HepG2 (cell line): ENCODE measurements around the gene PCBP4. TPM values are rescaled to one million over a fixed set of nuclear protein-coding genes. Genes with fewer than 3 reads are reported as not detected.

Experiments used
- CBX1 ChIP-seq: IDR thresholded peaks from one replicate; pipeline ENCODE4 v1.6.1; 2016; ENCODE audit warnings: antibody characterized with exemption, low read depth
- DMAP1 ChIP-seq: IDR thresholded peaks from 2 replicates; pipeline ENCODE4 v1.6.1; 2016
- HNF4G ChIP-seq, 2 experiments: sonication (generic) in 1 of 2; formaldehyde crosslinking in 1 of 2; IDR thresholded peaks; 2 replicates each; pipeline versions ENCODE4 v1.4.0 to v1.6.1; 2011 to 2020; ENCODE audit warnings: borderline replicate concordance in 2 of 2, low read depth in 2 of 2, mild to moderate bottlenecking in 2 of 2, low read length in 1 of 2, missing genetic modification reagents in 1 of 2, moderate library complexity in 1 of 2
- RCOR2 ChIP-seq: IDR thresholded peaks from 2 replicates; pipeline ENCODE4 v1.6.1; 2016; ENCODE audit warnings: missing biosample characterization, missing genetic modification reagents
- TAF15 ChIP-seq: fragments of 200-400 bp; formaldehyde crosslinking; IDR thresholded peaks from one replicate; pipeline ENCODE4 v1.6.1; 2018; ENCODE audit warnings: mild to moderate bottlenecking, low read depth, low read length; ENCODE audit not compliant: poor library complexity, severe bottlenecking
- WIZ ChIP-seq: sonication (generic); formaldehyde crosslinking; IDR thresholded peaks from 2 replicates; pipeline ENCODE4 v1.5.1; 2020; ENCODE audit warnings: mild to moderate bottlenecking, missing genetic modification reagents
- ZNF746 ChIP-seq: sonication (generic); formaldehyde crosslinking; IDR thresholded peaks from 2 replicates; pipeline ENCODE4 v1.8.0; 2022; ENCODE audit warnings: mild to moderate bottlenecking, missing genetic modification reagents
- ZNF775 ChIP-seq: sonication (generic); formaldehyde crosslinking; IDR thresholded peaks from 2 replicates; pipeline ENCODE4 v1.4.0; 2020; ENCODE audit warnings: missing genetic modification reagents, mild to moderate bottlenecking, moderate library complexity, borderline replicate concordance
- ZNF839 ChIP-seq: sonication (generic); formaldehyde crosslinking; IDR thresholded peaks from 2 replicates; pipeline ENCODE4 v1.4.0; 2020; ENCODE audit warnings: missing genetic modification reagents, mild to moderate bottlenecking, borderline replicate concordance
- polyA plus RNA-seq, 8 experiments: library from polyadenylated mRNA; depleted of rRNA in 3 of 8; stranded (reverse) in 7 of 8; unstranded in 1 of 8; fragments of >200 nt; fragmentation: Illumina TruSeq in 4 of 8; extraction: Trizol in 4 of 8; gene quantifications; 2 replicates each; pipeline versions ENCODE4 v1.2.1 to v1.2.3, GENCODE V29; 2011 to 2016; ENCODE audit warnings: low read depth in 4 of 8, missing spikeins in 1 of 8, mixed read lengths in 1 of 8; ENCODE audit not compliant: insufficient read depth in 1 of 8
- total RNA-seq, 5 experiments: library from RNA; depleted of rRNA; stranded (reverse); fragments of >200 nt; fragmentation: Illumina TruSeq; extraction: Trizol; gene quantifications; 2 replicates each; pipeline ENCODE4 v1.2.3, GENCODE V29; 2016; ENCODE audit warnings: low read depth in 1 of 5
- TF ChIP-seq, protein P1 (sequence below): sonication (generic); formaldehyde crosslinking; IDR thresholded peaks from 2 replicates; pipeline ENCODE4 v1.5.1; 2020; ENCODE audit warnings: mild to moderate bottlenecking, missing genetic modification reagents, moderate library complexity

The PCBP4 gene
- total and polyA plus RNA-seq, 2 of the 13 experiments (the other 11 are each of a cell fraction or from before 2014, with no cell fraction given): 36.8 to 51.3 TPM

DNA sequence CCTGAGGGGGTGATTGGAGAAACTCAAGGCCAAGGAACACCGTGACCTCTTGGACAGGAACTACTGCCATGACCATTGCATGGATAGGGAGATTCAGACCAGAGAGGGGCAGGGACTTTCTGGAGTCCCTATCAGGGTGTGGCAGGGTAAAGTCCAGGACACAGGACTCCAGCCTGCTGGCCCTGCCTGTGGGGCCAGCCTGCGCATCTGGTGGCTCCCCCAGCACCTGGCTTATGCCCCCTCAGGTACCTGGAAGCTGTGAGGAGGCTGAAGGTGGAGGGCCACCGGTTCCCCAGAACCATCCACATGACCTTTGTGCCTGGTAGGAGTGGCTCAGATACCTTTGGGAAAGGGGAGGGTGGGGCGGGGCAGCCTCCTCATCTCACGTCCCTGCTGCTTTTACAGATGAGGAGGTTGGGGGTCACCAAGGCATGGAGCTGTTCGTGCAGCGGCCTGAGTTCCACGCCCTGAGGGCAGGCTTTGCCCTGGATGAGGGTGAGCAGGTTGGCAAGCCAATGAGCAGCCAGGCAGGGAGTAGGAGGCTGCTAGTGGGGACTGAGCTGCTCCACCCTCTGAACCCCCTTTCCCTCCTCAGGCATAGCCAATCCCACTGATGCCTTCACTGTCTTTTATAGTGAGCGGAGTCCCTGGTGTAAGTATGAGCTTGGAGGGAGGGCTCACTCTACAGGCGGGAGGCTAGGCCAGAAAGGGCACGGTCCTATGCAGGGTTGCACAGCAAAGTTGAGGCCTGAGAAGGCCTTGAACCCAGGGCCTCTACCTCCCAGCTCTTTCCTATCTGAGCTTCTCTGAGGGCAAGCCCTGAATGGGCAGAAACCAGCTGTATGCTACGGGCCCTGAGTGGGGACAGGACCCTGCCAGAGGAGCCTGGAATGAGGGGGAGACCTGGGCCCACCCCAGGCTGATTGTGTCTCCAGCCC lies 19.0 kb upstream of the PCBP4 start (continued):
- TF ChIP-seq ZNF746 (CRISPR knock-in tag) (no peak), DMAP1 (no peak), ZNF775 (no peak), WIZ (no peak), ZNF839 (CRISPR knock-in tag) (no peak), RCOR2 (CRISPR knock-in tag) (no peak), TAF15 (no peak), HNF4G (IDR thresholded peaks at IDR 0.05; ENCODE audit: borderline replicate concordance, low read depth, low read length) (peak; percentile 64), HNF4G (CRISPR knock-in tag; IDR thresholded peaks at IDR 0.05; ENCODE audit: borderline replicate concordance, low read depth) (no peak), CBX1 (no peak)
- TF ChIP-seq, protein P1, sequence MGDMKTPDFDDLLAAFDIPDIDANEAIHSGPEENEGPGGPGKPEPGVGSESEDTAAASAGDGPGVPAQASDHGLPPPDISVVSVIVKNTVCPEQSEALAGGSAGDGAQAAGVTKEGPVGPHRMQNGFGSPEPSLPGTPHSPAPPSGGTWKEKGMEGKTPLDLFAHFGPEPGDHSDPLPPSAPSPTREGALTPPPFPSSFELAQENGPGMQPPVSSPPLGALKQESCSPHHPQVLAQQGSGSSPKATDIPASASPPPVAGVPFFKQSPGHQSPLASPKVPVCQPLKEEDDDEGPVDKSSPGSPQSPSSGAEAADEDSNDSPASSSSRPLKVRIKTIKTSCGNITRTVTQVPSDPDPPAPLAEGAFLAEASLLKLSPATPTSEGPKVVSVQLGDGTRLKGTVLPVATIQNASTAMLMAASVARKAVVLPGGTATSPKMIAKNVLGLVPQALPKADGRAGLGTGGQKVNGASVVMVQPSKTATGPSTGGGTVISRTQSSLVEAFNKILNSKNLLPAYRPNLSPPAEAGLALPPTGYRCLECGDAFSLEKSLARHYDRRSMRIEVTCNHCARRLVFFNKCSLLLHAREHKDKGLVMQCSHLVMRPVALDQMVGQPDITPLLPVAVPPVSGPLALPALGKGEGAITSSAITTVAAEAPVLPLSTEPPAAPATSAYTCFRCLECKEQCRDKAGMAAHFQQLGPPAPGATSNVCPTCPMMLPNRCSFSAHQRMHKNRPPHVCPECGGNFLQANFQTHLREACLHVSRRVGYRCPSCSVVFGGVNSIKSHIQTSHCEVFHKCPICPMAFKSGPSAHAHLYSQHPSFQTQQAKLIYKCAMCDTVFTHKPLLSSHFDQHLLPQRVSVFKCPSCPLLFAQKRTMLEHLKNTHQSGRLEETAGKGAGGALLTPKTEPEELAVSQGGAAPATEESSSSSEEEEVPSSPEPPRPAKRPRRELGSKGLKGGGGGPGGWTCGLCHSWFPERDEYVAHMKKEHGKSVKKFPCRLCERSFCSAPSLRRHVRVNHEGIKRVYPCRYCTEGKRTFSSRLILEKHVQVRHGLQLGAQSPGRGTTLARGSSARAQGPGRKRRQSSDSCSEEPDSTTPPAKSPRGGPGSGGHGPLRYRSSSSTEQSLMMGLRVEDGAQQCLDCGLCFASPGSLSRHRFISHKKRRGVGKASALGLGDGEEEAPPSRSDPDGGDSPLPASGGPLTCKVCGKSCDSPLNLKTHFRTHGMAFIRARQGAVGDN: peak; percentile 50; the same call in 1 of the 2 replicates
